ENCODE results near the gene SUGP2. TPM values are rescaled to one million over a fixed set of nuclear protein-coding genes. Genes with fewer than 3 reads are reported as not detected.

Gene SUGP2
- polyA plus RNA-seq, 3 donors: 7.6 to 143 (median 8.2) TPM

GRCh38 chr19:18945297-18945696 is 88.0 kb downstream of the SUGP2 start:
- peaks cover 13 to 15% of the 10 kb centered on the region in 2 donors for H3K36me3 Mint-ChIP-seq
- H3K27me3 Mint-ChIP-seq (ENCODE audit: low read depth in 3 of 3): peaks cover 0 to 4% (median 0%) of the 10 kb centered on the region in 3 donors
- no peak overlapping the region for H3K9ac ChIP-seq (ENCODE audit: insufficient read depth, low read length, poor library complexity, severe bottlenecking)
- peaks cover 24% of the 10 kb centered on the region for H3K4me1 Mint-ChIP-seq
- TF ChIP-seq CTCF (IDR thresholded peaks at IDR 0.05): no peak
- intact Hi-C loops (cut with micrococcal nuclease): no loop called here
- H3K36me3 ChIP-seq (replicated peaks in 1 of 2; ENCODE audit: control insufficient read depth in 1 of 2, insufficient read depth in 2 of 2, low read length in 2 of 2): peaks cover 0 to 8% of the 10 kb centered on the region in 2 donors
- H3K4me1 ChIP-seq (ENCODE audit: control insufficient read depth in 1 of 2, insufficient read depth in 2 of 2, low read length in 2 of 2): peaks cover 11 to 12% of the 10 kb centered on the region in 2 donors
- H3K27ac ChIP-seq (ENCODE audit: low read depth in 1 of 2, low read length in 2 of 2): no peak overlapping the region
- WGBS (ENCODE audit: insufficient coverage): 94% methylated on average over 2 of the region's 9 CpGs
- H4K20me1 ChIP-seq (ENCODE audit: insufficient read depth, low read length): no peaks in the 10 kb centered on the region
- no peak overlapping the region for H3K4me3 Mint-ChIP-seq
- DNase-seq: no peak
- peaks cover 0 to 9% (median 2%) of the 10 kb centered on the region in 7 donors for H3K9me3 Mint-ChIP-seq
- H2AFZ ChIP-seq (ENCODE audit: insufficient read depth, low read depth, low read length, poor library complexity, severe bottlenecking): no peak overlapping the region
- H3K4me3 ChIP-seq (replicated peaks in 1 of 3; ENCODE audit: low read depth in 2 of 3, low read length in 3 of 3): no peak overlapping the region
- peaks cover 14% of the 10 kb centered on the region for H3K79me2 ChIP-seq (ENCODE audit: insufficient read depth, low read length)
- peak overlapping the region in 2 of 7 donors; percentile 25 to 46 for H3K27ac Mint-ChIP-seq
- H3K4me2 ChIP-seq (replicated peaks; ENCODE audit: extremely low read depth, low read length, poor library complexity, severe bottlenecking): no peak overlapping the region
- no peaks in the 10 kb centered on the region for H3K27me3 ChIP-seq (ENCODE audit: control insufficient read depth in 2 of 2, insufficient read depth in 2 of 2, low read length in 2 of 2)
- no peaks in the 10 kb centered on the region for H3K9me3 ChIP-seq (replicated peaks in 1 of 2; ENCODE audit: control insufficient read depth in 1 of 2, insufficient read depth in 1 of 2, low read length in 2 of 2)

DNA sequence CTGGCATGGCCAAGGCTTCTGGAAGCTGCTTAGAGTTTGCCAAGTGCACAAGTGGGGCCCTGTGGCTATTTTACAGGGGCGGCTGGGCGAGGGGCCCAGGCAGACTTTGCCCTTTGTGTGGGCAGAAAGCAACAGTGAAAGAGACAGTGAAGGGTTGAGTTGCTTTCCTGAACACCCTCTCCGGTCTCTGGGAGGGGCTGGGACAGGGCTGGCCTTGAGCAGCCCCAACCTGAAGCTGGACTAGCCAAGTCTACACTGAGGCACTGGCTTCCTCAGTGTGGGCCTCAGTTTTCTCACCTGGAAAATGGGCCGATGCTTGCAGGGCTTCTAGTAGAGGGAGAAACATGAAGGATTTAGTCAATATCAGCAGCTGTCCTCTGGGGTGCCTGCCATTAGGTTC is 89.9 kb downstream of the SUGP2 start:
- Mint-ChIP-seq H3K36me3 (peaks cover 16 to 23% of the 10 kb centered on the region in 2 donors), H3K27ac (peak overlapping the region in 2 of 7 donors; percentile 45 to 50), H3K4me1 (peaks cover 35% of the 10 kb centered on the region), H3K4me3 (no peak overlapping the region), H3K9me3 (peaks cover 0 to 9% (median 2%) of the 10 kb centered on the region in 7 donors), H3K27me3 (ENCODE audit: low read depth in 3 of 3) (peaks cover 0 to 4% (median 0%) of the 10 kb centered on the region in 3 donors)
- H3K9ac ChIP-seq (ENCODE audit: insufficient read depth, low read length, poor library complexity, severe bottlenecking): no peak overlapping the region
- H3K27me3 ChIP-seq (ENCODE audit: control insufficient read depth in 2 of 2, insufficient read depth in 2 of 2, low read length in 2 of 2): no peaks in the 10 kb centered on the region
- no peak for TF ChIP-seq CTCF (IDR thresholded peaks at IDR 0.05)
- peaks cover 21 to 28% of the 10 kb centered on the region in 2 donors for H3K4me1 ChIP-seq (ENCODE audit: control insufficient read depth in 1 of 2, insufficient read depth in 2 of 2, low read length in 2 of 2)
- peaks cover 15% of the 10 kb centered on the region for H4K20me1 ChIP-seq (ENCODE audit: insufficient read depth, low read length)
- intact Hi-C loops (cut with micrococcal nuclease): loop anchor here in 1 of 2 donors (5.0 kb wide), 1 partner anchor 44 kb away; no protein-coding TSS in a partner anchor
- 96% methylated on average over 4 of the region's 4 CpGs for WGBS (ENCODE audit: insufficient coverage)
- peaks cover 32% of the 10 kb centered on the region for H3K79me2 ChIP-seq (ENCODE audit: insufficient read depth, low read length)
- H3K4me2 ChIP-seq (replicated peaks; ENCODE audit: extremely low read depth, low read length, poor library complexity, severe bottlenecking): no peak overlapping the region
- DNase-seq: no peak
- H3K4me3 ChIP-seq (replicated peaks in 1 of 3; ENCODE audit: low read depth in 2 of 3, low read length in 3 of 3): no peak overlapping the region
- no peaks in the 10 kb centered on the region for H3K9me3 ChIP-seq (replicated peaks in 1 of 2; ENCODE audit: control insufficient read depth in 1 of 2, insufficient read depth in 1 of 2, low read length in 2 of 2)
- no peak overlapping the region for H2AFZ ChIP-seq (ENCODE audit: insufficient read depth, low read depth, low read length, poor library complexity, severe bottlenecking)
- peaks cover 0 to 12% of the 10 kb centered on the region in 2 donors for H3K36me3 ChIP-seq (replicated peaks in 1 of 2; ENCODE audit: control insufficient read depth in 1 of 2, insufficient read depth in 2 of 2, low read length in 2 of 2)
- no peak overlapping the region for H3K27ac ChIP-seq (ENCODE audit: low read depth in 1 of 2, low read length in 2 of 2)
